DMS153 treated with DMSO at 0.1 percent for 48 hours (cell line): ENCODE measurements around the gene MKNK1.

Source experiments
- DNase-seq: peaks from one replicate; lab custom pipeline; 2025; ENCODE audit not compliant: unreplicated experiment; lab: John Stamatoyannopoulos, UW

Gene MKNK1

DNA sequence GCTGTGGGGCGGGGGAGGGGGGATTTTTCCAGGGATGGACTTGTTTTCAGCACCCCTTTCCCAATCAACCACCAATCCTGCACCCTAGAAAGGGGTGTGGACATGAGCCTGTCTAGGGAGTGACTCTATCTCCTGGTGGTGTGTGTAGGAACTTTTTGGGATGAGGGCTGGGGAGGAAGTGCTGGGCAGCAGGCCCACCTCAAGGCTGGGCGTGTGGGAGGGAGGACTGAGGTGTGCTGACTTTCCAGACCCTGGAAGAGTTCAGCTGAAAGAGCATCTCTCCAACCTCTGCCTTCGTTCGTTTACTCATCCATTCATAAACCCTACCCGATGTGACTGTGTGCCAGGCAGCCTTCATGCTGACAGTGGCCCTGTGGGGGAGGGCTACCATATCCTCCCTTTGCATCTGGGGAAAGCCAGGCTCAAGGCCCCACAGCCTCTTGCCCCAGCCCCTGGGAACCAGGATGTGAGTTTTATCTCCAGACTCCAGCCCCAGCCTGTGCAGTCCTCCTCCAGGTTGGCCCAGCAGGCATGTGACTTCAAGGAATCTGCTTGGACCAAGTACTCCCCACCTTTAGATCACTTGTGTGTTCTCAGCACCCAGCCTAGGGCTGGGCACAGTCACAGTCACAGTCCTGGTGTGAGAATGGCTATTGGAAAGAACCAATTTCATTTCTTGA is 59.4 kb downstream of the MKNK1 start:
- no peak for DNase-seq

DNA sequence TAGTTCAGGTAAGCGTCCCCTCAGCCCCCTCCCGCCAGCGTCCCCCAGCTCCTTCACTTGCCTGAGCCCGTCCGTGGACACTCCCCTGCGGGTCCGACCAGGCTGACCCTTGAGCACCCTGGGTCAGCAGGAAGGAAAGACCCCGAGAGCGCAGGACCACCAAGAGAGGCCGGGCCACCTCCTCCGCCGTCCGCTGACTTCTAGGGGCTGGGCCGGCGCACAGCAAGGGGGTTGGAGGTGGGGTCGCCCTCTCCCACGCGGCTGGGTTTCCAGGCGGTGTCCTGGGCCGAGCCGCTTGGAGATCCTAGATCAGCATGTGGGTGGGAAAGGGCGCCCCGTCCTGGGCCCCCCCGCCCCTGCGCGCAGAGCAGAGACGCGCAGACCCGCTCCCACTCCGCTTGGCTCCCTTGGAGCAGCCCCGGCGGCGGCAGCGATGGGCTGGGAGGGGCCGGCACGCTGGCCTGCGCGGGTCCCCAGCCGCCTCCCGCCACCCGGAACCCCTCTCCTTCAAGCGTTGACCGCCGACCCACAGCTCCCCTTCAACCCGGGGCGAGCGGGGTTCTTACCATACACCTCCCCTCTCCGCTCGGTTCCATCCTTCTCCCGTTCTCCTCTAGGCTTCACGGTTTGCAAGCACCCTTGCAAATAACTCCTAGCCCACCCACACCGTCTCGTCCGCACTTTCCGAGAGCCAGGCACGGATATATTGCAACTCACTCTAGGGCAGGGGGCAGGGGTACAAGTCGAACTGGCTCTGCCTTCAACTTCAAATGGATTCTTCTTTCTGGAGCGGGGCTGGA is 60.1 kb downstream of the MKNK1 start:
- no peak for DNase-seq

DNA sequence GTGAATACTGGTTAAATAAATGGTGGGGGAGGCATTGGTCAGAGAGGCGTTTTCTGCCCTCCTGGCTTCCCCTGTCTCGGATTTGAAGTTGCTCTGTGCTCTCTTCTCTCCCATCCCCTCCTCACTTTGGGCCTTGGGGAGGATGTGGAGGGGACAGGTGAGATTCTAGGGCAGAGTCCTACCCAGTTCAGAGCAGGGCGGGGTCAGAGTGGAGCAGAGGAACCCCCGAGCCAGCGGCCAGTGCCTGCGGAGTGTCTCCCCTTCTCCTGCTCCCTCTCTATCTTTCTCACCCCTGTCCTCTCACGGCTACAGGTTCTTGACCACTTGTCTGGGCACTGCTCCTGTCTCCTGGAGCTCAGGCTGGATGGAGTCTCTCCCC is 60.7 kb downstream of the MKNK1 start:
- DNase-seq: no peak

DNA sequence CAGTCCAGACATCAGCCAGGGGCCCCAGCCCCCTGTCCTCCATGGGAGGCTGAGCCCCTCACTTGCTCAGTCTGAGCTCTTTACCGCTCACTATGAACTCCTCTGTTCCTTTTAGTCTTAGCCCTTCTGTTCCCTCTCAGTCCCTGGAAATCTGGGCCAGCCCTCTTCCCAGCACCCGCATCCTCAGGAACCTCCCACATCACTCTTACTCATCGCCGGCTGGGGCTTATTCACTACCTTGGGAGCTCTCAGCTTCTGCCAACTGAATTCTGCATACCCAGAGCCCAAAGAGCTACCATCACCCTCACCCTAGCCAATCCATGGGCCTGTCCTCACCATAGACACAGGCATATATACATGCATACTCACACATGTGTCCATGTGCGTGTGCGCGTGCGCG is 64.1 kb downstream of the MKNK1 start:
- DNase-seq: no peak

DNA sequence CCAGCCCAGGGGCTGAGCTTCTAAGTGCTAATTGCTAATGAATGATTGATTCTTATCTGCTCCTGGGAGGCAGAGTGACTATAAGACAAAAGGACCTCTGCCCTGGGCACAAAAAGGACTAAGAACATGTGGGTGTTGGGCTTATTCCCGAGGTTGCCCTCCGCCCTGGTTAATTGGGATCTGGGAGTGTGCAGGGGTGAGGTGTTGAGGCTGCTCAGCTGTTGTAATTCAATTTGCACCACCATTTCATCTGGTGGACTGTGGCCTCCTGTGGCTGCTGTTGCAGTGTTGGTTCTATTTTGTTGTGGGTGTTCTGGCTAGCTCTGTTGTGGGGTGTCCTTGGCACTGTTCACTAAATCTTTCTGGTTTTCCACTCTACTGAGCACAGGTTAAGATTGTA is 65.9 kb downstream of the MKNK1 start:
- no peak for DNase-seq

DNA sequence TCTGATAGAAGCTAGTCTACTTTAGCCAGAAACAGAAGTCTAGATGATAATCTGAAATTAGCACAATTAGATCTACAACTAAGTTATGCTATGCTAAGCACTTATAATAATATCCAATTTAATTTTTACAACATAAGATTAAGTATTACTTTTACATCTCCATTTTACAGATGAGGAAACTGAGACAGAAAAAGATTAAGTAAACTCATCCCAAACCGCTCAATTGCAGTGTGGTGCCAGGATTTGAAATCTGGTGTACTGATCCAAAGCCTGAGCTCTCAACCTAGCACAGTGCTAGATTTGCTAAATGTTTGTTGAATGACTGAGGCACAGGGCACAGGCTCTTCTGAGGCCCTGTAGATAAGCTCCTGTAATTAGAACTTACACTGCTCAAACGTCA is 66.4 kb downstream of the MKNK1 start:
- DNase-seq: no peak

DNA sequence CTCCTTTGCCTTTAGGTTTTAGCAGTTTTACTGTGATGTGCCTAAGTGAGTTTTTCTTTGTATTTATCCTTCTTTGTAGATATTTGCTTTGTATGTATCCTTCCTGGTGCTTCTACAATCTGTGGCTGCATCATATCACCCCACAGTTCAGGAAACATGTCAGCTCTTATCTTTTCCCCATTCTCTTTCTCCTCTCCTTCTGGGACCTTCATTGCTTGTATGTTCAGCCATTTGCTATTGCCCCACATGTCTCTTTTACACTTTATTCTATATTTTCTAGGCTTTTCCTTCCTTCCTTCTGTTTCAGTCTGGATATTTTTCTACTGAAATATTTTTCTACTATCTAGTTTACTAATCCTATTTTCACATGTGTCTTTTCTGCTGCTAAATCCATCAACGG is 67.5 kb downstream of the MKNK1 start:
- DNase-seq: no peak

GRCh38 chr1:46535063-46535462 is 69.0 kb downstream of the MKNK1 start:
- peak; percentile 49 for DNase-seq

DNA sequence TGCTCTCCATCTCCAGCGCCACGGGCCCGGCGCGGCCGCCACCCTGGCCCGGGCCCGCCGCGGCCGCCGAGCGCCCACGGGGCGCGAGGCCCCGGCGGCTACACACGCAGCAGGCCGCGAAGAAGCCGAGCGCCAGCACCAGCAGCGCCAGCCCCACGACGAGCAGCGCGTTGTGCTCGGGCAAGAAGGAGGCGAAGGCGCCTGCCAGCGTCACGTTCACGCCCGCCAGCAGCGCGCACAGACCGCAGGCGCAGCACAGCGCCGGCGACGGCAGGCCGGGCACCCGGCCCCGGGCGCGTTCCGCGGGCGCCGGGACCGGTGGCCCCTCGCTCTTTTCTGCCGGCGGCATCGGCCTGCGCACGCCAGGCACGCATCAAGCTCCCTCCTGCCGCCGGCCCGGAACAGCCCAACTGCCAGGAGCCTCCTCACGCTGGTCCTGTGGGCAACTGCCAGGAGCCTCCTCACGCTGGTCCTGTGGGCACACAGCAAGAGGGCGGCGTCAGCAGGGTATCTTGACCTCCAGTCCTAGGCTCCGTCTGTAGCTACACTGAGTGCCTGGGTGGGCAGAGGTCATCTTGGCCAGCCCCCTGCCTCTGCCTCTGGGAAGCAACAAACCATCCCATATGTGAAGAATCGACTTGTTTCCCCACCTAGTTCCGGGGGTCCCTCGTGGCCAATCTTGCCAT is 70.7 kb downstream of the MKNK1 start:
- no peak for DNase-seq

DNA sequence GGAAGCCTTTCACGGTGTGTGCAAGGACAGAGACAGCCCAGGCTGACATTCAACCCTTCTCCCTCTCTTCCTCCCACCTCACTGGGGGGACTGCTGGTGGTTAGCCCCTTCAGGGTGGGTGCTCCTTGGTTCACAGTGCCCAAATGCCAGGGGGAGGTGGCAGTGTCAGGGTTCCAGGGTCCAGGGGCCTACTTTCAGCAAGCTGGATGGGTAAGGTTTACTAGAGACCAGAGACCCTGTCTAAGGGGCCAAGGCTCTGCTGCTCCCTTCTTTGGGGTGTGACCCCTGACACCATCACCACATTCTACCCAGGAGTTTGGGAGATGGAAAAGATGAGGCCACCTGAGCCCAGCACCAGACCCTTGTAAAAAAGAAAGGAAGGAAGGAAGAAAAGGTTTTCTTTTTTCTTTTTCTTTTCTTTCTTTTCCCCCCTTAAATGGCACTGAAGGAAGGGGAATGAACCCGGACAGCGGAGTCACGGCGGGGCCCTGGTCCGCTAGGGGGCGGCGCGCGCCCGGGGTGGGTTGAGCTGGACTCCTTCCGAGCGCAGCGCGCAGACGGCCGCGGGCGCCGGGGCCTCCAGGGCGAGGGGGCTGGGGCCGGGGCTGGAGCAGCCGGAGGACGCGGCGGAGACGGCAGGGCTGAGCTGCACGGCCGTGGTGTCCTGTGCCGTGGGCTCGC is 71.4 kb downstream of the MKNK1 start:
- peak; percentile 33 for DNase-seq

- DNase-seq: no peak
Observed at GRCh38 chr1:46532095-46532494, 72.0 kb downstream of the MKNK1 start.

- no peak for DNase-seq
Observed at GRCh38 chr1:46530791-46531409, 73.2 kb downstream of the MKNK1 start.

DNA sequence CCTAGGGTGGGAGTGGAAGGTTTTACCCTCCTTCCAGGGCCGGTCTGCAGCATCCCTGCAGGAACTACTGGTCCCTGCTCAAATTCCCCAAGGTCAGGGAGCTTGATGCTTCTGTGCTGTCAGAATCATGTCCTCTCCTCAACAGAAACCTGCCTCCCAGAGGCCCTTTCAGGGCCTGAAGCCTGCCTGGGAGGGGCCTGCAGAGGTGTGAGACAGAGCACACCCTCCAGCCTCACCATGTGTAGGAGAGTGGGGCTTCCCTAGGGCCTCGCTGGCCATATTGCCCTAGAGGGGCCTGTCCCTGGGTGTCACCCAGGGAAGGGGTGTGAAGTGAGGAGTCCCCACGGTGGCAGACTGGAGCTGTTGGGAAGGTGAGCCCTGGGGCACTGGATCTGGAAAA is 73.8 kb downstream of the MKNK1 start:
- DNase-seq: no peak

DNA sequence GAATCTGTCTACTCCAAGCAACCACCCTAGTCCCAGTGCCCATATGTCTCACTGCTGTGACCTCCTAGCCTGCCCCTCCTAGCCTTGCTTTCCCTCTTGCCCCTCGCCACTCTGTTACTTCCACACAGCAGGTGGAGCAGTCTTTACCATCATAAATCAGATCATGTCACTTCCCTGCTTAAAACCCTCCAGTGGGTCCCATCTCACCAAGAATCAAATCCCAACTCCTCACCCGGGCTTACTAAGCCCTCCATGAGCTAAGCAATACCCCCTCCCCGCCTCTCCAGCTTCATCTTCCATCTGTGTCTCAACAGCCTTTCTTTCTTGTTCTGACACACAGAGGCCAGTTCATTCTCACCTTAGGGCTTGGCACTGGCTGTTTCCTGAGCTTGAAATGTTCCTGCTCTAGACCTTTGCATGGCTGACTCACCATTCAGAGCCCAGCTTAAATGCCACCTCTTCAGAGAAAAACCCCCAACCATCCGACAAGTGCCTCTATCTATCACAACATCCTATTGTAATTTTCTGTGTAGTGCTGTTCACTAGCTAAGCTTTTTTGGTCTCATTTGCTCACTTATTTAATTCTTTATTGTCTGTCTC is 74.9 kb downstream of the MKNK1 start:
- DNase-seq: no peak

DNA sequence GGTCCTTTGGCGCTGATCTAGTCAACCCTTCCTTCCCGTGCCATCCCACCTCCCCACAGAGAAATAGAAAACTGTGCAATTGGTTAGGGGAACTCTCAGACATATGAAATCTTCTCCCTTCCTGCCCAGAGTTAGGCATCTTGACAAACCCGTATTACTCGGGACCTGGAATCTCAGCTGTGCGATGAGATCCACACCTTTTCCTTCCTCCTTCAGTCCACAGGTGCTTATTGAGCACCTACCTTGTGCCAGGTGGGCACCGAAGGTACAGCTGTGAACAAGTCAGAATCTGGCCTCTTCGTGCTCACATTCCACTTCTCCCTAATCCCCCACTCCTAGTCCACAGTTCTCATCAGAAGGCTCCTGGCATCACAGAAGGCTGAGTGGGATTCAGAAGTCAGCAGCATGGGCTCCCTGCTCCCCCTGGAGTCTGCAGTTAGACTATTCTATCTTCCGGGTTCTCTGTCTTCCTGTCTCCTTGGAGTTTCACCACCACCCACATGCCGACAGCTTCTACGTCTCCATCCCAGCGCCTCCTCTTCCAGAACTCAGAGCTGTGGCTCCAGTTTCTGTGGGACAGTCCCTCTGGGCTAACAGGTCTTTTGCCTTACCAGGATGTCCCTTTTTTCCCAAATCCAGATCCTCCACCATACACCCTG is 75.6 kb downstream of the MKNK1 start:
- no peak for DNase-seq

DNA sequence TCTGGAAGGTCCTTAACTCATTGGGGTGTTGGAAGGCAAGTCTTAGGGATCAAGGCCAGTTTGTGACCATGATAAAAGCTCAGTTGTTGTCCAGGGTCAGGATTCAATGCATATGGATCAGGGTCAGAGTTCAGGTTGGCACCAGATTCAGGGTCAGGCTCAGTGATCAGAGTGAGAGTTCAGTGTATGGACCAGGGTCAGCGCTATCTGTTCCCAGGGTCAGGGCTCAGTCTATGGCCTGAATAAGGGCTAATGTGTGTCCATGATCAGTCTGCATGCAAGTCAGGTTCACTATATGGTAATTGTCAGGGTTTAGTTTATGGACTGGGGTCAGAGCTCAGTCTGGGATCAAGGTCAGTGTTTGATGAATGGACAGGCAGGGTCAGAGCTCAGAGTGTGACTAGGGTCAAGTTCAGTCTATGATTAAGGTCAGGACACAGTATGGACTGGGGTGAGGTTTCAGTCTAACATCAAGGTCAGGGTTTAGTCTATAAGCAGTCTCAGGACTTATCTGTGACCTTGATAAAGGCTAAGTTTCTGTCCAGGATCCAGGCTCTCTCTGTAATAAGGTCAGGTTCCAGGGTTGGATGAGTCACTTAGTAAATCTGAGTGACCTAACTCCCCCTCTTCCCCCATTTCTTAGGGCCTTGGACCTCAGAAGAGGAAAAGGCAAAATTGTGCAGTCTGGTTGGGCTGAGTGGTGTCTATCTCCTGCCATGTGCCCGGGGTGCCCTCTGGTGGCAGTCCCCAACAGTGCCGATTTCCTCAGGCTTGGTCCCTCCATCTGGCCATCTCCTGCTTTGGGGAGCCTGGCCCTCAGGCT is 76.4 kb downstream of the MKNK1 start:
- DNase-seq: peak; percentile 91

GRCh38 chr1:46526691-46527291 is 77.3 kb downstream of the MKNK1 start:
- DNase-seq: no peak

DNA sequence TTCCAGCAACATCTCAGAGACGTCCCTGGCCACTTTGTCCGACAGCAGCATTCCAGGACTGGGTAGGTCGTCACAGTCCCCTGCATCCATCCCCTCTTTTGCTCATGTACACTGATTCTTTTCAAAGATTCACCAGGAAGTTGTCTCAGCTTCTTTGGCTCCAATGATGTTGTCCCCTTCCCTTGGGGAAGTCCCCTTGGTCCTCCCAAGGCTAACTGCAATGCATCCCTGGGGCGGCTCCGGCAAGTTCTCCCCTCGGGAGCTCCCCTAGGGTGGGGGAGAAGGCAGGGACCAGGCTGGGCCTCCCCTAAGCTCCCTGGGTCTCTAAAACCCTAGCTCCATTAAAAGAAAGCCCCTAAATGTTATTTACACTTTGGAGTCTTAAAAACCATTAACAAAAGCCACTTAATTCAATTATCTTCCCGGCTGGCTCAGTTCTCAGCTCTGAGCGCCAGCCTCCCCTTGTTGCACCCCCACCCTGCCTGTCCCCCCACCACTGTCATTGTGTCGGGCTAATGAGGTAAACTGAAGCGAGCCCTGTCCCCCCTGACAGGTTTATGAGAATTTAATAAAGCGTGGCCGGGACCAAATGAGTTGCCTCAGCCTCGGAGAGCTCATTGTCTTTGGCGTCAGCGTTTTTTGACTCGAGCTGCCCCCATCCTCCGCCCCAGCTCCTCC is 77.9 kb downstream of the MKNK1 start:
- DNase-seq: peak; percentile 24
